Thyroid gland (tissue), 4 donors: ENCODE measurements around the gene ORAI1. TPM values are rescaled to one million over a fixed set of nuclear protein-coding genes. Genes with fewer than 3 reads are reported as not detected.

Experiments
- DNase-seq, 2 donors: peaks; one replicate each; pipeline ENCODE4 v3.0.0-alpha.2; 2019
- H3K27ac ChIP-seq, 3 donors: fragments of 200-600 bp; sonication (generic); 1 replicate in 2 of 3; 2 replicates in 1 of 3; pipeline ENCODE4 v1.5.1; 2016 to 2019; ENCODE audit warnings: mild to moderate bottlenecking in 1 of 3, moderate library complexity in 1 of 3
- H3K27me3 ChIP-seq: fragments of 200-600 bp; sonication (generic); one replicate; pipeline ENCODE4 v1.5.1; 2019
- H3K36me3 ChIP-seq, 2 donors: fragments of 200-600 bp; sonication (generic); one replicate each; pipeline ENCODE4 v1.5.1; 2016 to 2019
- H3K4me1 ChIP-seq, 2 donors: fragments of 200-600 bp; sonication (generic); one replicate each; pipeline ENCODE4 v1.5.1; 2017 to 2019
- H3K4me3 ChIP-seq, 3 donors: fragments of 200-600 bp; sonication (generic); replicated peaks in 1 of 3; 1 replicate in 2 of 3; 2 replicates in 1 of 3; pipeline ENCODE4 v1.5.1; 2016; ENCODE audit warnings: mild to moderate bottlenecking in 1 of 3
- H3K9me3 ChIP-seq: fragments of 200-600 bp; sonication (generic); one replicate; pipeline ENCODE4 v1.5.1; 2017
- POLR2A ChIP-seq, 2 donors: fragments of 450-650 bp; IDR thresholded peaks; one replicate each; pipeline ENCODE4 v1.6.1; 2017; ENCODE audit warnings: antibody characterized with exemption in 2 of 2, mild to moderate bottlenecking in 2 of 2, moderate library complexity in 1 of 2
- WGBS, 2 donors: methylation state at CpG; one replicate each; pipeline ENCODE4 v1.1.5; 2017; 5-methylcytosine and 5-hydroxymethylcytosine counted together
- intact Hi-C: fragments of 100-400 bp; cut with DNase I; formaldehyde crosslinking; loops from one replicate; pipeline ENCODE4 v1.15.1; 2023
- total RNA-seq, 4 donors: library from RNA; depleted of rRNA; stranded (reverse); fragments of >200 nt; gene quantifications; one replicate each; pipeline ENCODE4 v1.2.3, GENCODE V29; 2016
- TF ChIP-seq, protein P1 (sequence below), 6 experiments: fragments of 200-600 bp in 3 of 6; fragments of 450-650 bp in 3 of 6; sonication (generic) in 3 of 6; IDR thresholded peaks; one replicate each; pipeline ENCODE4 v1.5.1; 2016 to 2019; ENCODE audit warnings: antibody characterized with exemption in 6 of 6, mild to moderate bottlenecking in 2 of 6, inconsistent platforms in 1 of 6, moderate library complexity in 1 of 6

Gene ORAI1
- total RNA-seq, 4 donors from 2014 or later: 12.7 to 27.1 (median 17.0) TPM

DNA sequence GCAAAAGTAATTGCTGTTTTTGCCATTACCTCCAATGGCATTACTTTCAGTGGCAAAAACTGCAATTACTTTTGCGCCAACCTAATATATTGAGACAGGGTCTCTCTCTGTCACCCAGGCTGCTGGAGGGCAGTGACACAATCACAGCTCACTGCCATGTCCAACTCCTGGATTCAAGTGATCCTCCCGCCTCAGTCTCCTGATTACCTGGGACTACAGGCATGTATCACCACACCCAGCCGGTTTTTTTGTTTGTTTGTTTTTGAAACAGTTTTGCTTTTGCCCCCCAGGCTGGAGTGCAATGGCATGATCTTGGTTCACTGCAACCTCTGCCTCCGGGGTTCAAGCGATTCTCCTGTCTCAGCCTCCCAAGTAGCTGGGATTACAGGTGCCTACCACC is 29.8 kb upstream of the ORAI1 start:
- intact Hi-C loops: no loop called here
- no peaks in the 10 kb centered on the region for H3K27me3 ChIP-seq
- H3K9me3 ChIP-seq: no peaks in the 10 kb centered on the region
- TF ChIP-seq, protein P1, sequence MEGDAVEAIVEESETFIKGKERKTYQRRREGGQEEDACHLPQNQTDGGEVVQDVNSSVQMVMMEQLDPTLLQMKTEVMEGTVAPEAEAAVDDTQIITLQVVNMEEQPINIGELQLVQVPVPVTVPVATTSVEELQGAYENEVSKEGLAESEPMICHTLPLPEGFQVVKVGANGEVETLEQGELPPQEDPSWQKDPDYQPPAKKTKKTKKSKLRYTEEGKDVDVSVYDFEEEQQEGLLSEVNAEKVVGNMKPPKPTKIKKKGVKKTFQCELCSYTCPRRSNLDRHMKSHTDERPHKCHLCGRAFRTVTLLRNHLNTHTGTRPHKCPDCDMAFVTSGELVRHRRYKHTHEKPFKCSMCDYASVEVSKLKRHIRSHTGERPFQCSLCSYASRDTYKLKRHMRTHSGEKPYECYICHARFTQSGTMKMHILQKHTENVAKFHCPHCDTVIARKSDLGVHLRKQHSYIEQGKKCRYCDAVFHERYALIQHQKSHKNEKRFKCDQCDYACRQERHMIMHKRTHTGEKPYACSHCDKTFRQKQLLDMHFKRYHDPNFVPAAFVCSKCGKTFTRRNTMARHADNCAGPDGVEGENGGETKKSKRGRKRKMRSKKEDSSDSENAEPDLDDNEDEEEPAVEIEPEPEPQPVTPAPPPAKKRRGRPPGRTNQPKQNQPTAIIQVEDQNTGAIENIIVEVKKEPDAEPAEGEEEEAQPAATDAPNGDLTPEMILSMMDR (IDR thresholded peaks at IDR 0.05): no peak
- TF ChIP-seq POLR2A (IDR thresholded peaks at IDR 0.05): no peak
- H3K4me1 ChIP-seq: peaks cover 0 to 9% of the 10 kb centered on the region in 2 donors
- no peak overlapping the region for H3K27ac ChIP-seq
- no peaks in the 10 kb centered on the region for H3K36me3 ChIP-seq
- WGBS, 2 donors: 96 to 97% methylated on average over 5 of the region's 5 CpGs
- no peak overlapping the region for H3K4me3 ChIP-seq
- DNase-seq: no peak

DNA sequence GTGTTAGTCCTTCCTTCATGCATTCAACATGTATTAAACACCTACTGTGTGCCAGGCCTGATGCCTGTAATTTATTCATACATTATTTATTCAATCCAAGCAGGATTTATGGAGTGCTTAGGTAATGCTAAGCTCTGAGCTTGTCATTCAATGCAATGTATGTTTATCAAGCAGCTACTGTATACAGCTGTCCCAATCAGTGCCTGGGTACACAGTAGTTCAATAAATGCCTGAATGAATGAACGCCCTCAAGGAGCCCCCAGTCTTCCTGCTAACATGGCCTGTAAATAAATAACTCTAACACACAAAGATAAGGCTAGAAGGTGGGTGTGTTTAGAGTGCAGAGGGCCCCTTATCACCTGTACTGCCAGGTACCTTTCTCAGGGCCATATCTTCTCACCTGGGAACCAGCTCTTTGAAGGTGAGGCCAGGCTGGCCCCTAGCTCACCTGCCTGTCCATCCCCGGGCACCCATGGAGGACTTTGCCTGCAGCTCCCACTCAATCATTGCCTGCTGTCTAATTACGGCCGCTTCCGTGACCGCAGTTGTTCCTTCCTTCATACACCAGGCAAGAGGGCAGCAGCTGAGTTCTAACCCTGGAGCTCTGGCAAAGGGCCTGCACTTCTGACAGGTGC is 25.5 kb upstream of the ORAI1 start:
- Histone ChIP-seq H3K9me3 (no peaks in the 10 kb centered on the region), H3K4me1 (peaks cover 0 to 9% of the 10 kb centered on the region in 2 donors), H3K36me3 (no peaks in the 10 kb centered on the region), H3K27ac (no peak overlapping the region), H3K4me3 (no peak overlapping the region), H3K27me3 (no peaks in the 10 kb centered on the region)
- no peak for DNase-seq
- TF ChIP-seq POLR2A (IDR thresholded peaks at IDR 0.05): no peak
- WGBS, 2 donors: 92 to 93% methylated on average over 6 of the region's 6 CpGs
- intact Hi-C loops: no loop called here

DNA sequence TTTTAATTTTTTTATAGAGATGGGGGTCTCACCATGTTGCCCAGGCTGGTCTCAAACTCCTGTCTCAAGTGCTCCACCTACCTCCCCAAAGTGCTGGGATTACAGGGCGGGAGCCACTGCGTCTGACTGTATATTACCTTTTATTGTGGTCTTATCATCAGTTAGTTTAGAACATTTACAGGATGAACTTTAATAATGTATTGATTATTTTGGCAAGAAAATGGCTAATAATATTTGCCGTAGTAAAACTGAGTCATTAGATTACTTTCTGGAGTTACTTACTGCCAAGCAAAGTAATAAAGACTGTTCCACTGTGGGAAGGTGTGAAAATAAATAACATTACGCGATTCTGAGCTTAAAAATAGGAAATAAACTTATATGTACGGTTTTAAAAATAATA is 23.6 kb upstream of the ORAI1 start:
- Histone ChIP-seq H3K4me3 (no peak overlapping the region), H3K9me3 (no peaks in the 10 kb centered on the region), H3K4me1 (peaks cover 0 to 9% of the 10 kb centered on the region in 2 donors), H3K27me3 (no peaks in the 10 kb centered on the region), H3K27ac (no peak overlapping the region), H3K36me3 (no peaks in the 10 kb centered on the region)
- TF ChIP-seq, protein P1 (IDR thresholded peaks at IDR 0.05): no peak
- TF ChIP-seq POLR2A (IDR thresholded peaks at IDR 0.05): no peak
- intact Hi-C loops: no loop called here
- 89 to 92% methylated on average over 6 of the region's 6 CpGs for WGBS, 2 donors
- DNase-seq: no peak

DNA sequence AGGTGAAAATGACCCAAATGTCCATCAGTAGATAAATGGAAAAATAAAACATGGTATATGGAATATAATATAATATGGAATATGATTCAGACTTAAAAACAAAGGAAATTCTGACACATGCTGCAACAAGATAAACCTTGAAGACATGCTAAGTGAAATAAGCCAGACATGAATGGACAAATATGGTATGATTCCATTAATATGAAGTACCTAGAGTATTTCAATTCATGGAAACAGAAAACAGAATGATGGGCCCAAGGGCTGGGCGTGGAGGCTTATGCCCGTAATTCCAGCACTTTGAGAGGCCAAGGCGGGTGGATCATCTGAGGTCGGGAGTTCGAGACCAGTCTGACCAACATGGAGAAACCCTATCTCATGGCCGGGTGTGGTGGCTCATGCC is 22.7 kb upstream of the ORAI1 start:
- WGBS, 2 donors: 86 to 94% methylated on average over 6 of the region's 6 CpGs
- TF ChIP-seq, protein P1 (IDR thresholded peaks at IDR 0.05): no peak
- DNase-seq: no peak
- intact Hi-C loops: no loop called here
- H3K4me3 ChIP-seq: no peak overlapping the region
- H3K36me3 ChIP-seq: no peaks in the 10 kb centered on the region
- no peaks in the 10 kb centered on the region for H3K27me3 ChIP-seq
- H3K27ac ChIP-seq: no peak overlapping the region
- no peaks in the 10 kb centered on the region for H3K9me3 ChIP-seq
- H3K4me1 ChIP-seq: peaks cover 0 to 4% of the 10 kb centered on the region in 2 donors

DNA sequence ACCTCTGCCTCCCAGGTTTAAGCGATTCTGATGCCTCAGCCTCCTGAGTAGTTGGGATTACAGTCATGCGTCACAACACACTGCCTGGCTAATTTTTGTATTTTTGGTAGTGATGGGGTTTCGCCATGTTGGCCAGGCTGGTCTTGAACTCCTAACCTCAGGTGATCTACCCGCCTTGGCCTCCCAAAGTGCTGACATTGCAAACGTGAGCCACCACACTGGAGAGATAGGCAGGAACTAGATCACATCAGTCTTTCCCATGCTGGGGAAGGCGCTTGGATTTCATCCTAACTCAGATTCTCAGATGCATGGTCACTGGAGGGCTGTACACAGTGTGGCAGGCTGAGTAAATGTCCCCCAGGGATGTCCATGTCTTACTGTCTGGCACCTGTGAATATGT is 18.0 kb upstream of the ORAI1 start:
- no peak overlapping the region for H3K4me3 ChIP-seq
- H3K9me3 ChIP-seq: no peaks in the 10 kb centered on the region
- no peak for DNase-seq
- no peak overlapping the region for H3K27ac ChIP-seq
- intact Hi-C loops: no loop called here
- TF ChIP-seq, protein P1 (IDR thresholded peaks at IDR 0.05): no peak
- TF ChIP-seq POLR2A (IDR thresholded peaks at IDR 0.05): no peak
- no peaks in the 10 kb centered on the region for H3K4me1 ChIP-seq
- no peaks in the 10 kb centered on the region for H3K36me3 ChIP-seq
- no peaks in the 10 kb centered on the region for H3K27me3 ChIP-seq
- 91 to 92% methylated on average over 6 of the region's 6 CpGs for WGBS, 2 donors
